HepG2 (cell line): Measurements from ENCODE around the gene TNFAIP2. TPM values are rescaled to one million over a fixed set of nuclear protein-coding genes. Genes with fewer than 3 reads are reported as not detected.

Experiments
- ATAC-seq: fragments of 200-7000 bp; cut with Tn5 transposase; 3 replicates; pipeline ENCODE4 v1.9.1; 2020; ENCODE audit warnings: mild to moderate bottlenecking, moderate library complexity
- BruUV-seq: library from RNA; stranded (reverse); fragments of 400-500 nt; replicated peaks from 2 replicates; lab custom pipeline; 2021; lab: Mats Ljungman, UMichigan
- CTCF ChIA-PET: fragments of 300-600 bp; formaldehyde crosslinking; extraction: SDS; loops from one replicate; lab custom pipeline; 2021; ENCODE audit warnings: low total read pairs, inconsistent platforms, low intra/inter-chr PET ratio; lab: Yijun Ruan, JAX
- POLR2A ChIA-PET: fragments of 350-600 bp; sonication (Branson Sonifier 250); formaldehyde crosslinking; loops from one replicate; lab custom pipeline; 2020; ENCODE audit warnings: antibody characterized with exemption, inconsistent platforms; lab: Yijun Ruan, JAX
- DNase-seq: peaks from one replicate; pipeline ENCODE4 v3.0.0-alpha.2; 2015; ENCODE audit warnings: low spot score
- FAIRE-seq: peaks from 3 replicates; lab custom pipeline; 2011; peaks lifted over from hg19 to GRCh38; lab: Jason Lieb, UNC
- H2AFZ ChIP-seq: one replicate; pipeline ENCODE4 v1.6.1; 2011; ENCODE audit warnings: low read length, inconsistent platforms
- H3K27ac ChIP-seq: fragments of 300-600 bp; 3 replicates; pipeline ENCODE4 v1.8.0; 2011; ENCODE audit warnings: mixed run types, mild to moderate bottlenecking, mixed read lengths, low read length, inconsistent platforms; ENCODE audit not compliant: insufficient read depth; ENCODE audit errors: extremely low read length
- H3K27me3 ChIP-seq, 2 experiments: fragments of 200-600 bp in 1 of 2; 2 replicates in 1 of 2; 3 replicates in 1 of 2; pipeline versions ENCODE4 v1.6.0 to v1.8.0; 2011; ENCODE audit warnings: low read length in 2 of 2, mild to moderate bottlenecking in 2 of 2, moderate library complexity in 2 of 2, inconsistent platforms in 1 of 2; ENCODE audit not compliant: insufficient read depth in 2 of 2, control insufficient read depth in 1 of 2
- H3K36me3 ChIP-seq, 2 experiments: fragments of 200-600 bp in 1 of 2; replicated peaks in 1 of 2; 2 replicates in 1 of 2; 3 replicates in 1 of 2; pipeline versions ENCODE4 v1.5.1 to v1.8.0; 2011; ENCODE audit warnings: low read length in 2 of 2, inconsistent platforms in 1 of 2; ENCODE audit not compliant: insufficient read depth in 2 of 2, control insufficient read depth in 1 of 2
- H3K4me1 ChIP-seq: 2 replicates; pipeline ENCODE4 v1.5.1; 2012; ENCODE audit warnings: low read length, inconsistent platforms; ENCODE audit not compliant: insufficient read depth
- H3K4me2 ChIP-seq: 2 replicates; pipeline ENCODE4 v1.6.0; 2011; ENCODE audit warnings: low read depth, low read length, inconsistent platforms
- H3K4me3 ChIP-seq, 3 experiments: fragments of 200-600 bp in 1 of 3; sonication (generic), shearing (Covaris generic) in 1 of 3; replicated peaks in 1 of 3; 2 replicates each; pipeline ENCODE4 v1.5.1; 2011 to 2016; ENCODE audit warnings: low read length in 3 of 3, inconsistent platforms in 2 of 3, low read depth in 2 of 3, mild to moderate bottlenecking in 2 of 3, control low read depth in 1 of 3, mixed read lengths in 1 of 3; ENCODE audit not compliant: insufficient read depth in 1 of 3
- H3K79me2 ChIP-seq: one replicate; pipeline ENCODE4 v1.6.1; 2011; ENCODE audit warnings: low read length, inconsistent platforms; ENCODE audit not compliant: insufficient read depth
- H3K9ac ChIP-seq: 2 replicates; pipeline ENCODE4 v1.6.0; 2011; ENCODE audit warnings: mild to moderate bottlenecking, low read depth, low read length, inconsistent platforms; ENCODE audit not compliant: insufficient read depth
- H3K9me3 ChIP-seq: 2 replicates; pipeline ENCODE4 v1.5.1; 2012; ENCODE audit warnings: mild to moderate bottlenecking, low read length
- H4K20me1 ChIP-seq: 2 replicates; pipeline ENCODE4 v1.6.0; 2011; ENCODE audit warnings: inconsistent platforms, mild to moderate bottlenecking, low read length, moderate library complexity; ENCODE audit not compliant: insufficient read depth
- ARNTL ChIP-seq: sonication (generic); formaldehyde crosslinking; IDR thresholded peaks from 2 replicates; pipeline ENCODE4 v1.4.0; 2020; ENCODE audit warnings: mild to moderate bottlenecking, missing genetic modification reagents
- FIP1L1 ChIP-seq: fragments of 200-400 bp; formaldehyde crosslinking; IDR thresholded peaks from 2 replicates; pipeline ENCODE4 v1.6.1; 2018; ENCODE audit warnings: low read depth, mild to moderate bottlenecking, low read length, moderate library complexity, borderline replicate concordance; ENCODE audit not compliant: insufficient read depth
- HMG20B ChIP-seq: conservative IDR thresholded peaks from 2 replicates; pipeline ENCODE4 v1.6.1; 2016; ENCODE audit warnings: missing genetic modification reagents, missing compliant biosample characterization
- IRX3 ChIP-seq: sonication (generic); formaldehyde crosslinking; IDR thresholded peaks from 2 replicates; pipeline ENCODE4 v1.8.1; 2023; ENCODE audit warnings: mild to moderate bottlenecking, low read depth, missing genetic modification reagents, borderline replicate concordance
- KLF13 ChIP-seq: sonication (generic); formaldehyde crosslinking; IDR thresholded peaks from 2 replicates; pipeline ENCODE4 v1.4.0; 2020; ENCODE audit warnings: mild to moderate bottlenecking, missing genetic modification reagents
- SCMH1 ChIP-seq: sonication (generic); formaldehyde crosslinking; IDR thresholded peaks from 2 replicates; pipeline ENCODE4 v1.9.0; 2021; ENCODE audit warnings: missing genetic modification reagents, mild to moderate bottlenecking, borderline replicate concordance
- SNRNP70 ChIP-seq: fragments of 200-400 bp; formaldehyde crosslinking; IDR thresholded peaks from 2 replicates; pipeline ENCODE4 v1.6.1; 2017; ENCODE audit warnings: mild to moderate bottlenecking, low read depth, low read length, moderate library complexity
- TSC22D2 ChIP-seq: sonication (generic); formaldehyde crosslinking; IDR thresholded peaks from 2 replicates; pipeline ENCODE4 v1.5.1; 2020; ENCODE audit warnings: missing genetic modification reagents, mild to moderate bottlenecking, borderline replicate concordance
- YEATS4 ChIP-seq: sonication (generic); formaldehyde crosslinking; IDR thresholded peaks from 2 replicates; pipeline ENCODE4 v1.4.0; 2020; ENCODE audit warnings: missing genetic modification reagents, borderline replicate concordance
- ZBTB40 ChIP-seq, 2 experiments: fragments of 450-650 bp in 1 of 2; sonication (generic) in 1 of 2; formaldehyde crosslinking in 1 of 2; IDR thresholded peaks; 2 replicates each; pipeline versions ENCODE4 v1.6.1 to v1.8.0; 2016 to 2022; ENCODE audit warnings: antibody characterized with exemption in 1 of 2, mild to moderate bottlenecking in 1 of 2, missing genetic modification reagents in 1 of 2
- ZNF207 ChIP-seq: fragments of 450-650 bp; IDR thresholded peaks from 2 replicates; pipeline ENCODE4 v1.6.1; 2016; ENCODE audit warnings: antibody characterized with exemption, borderline replicate concordance
- ZXDC ChIP-seq: sonication (generic); formaldehyde crosslinking; IDR thresholded peaks from 2 replicates; pipeline ENCODE4 v1.5.0; 2020; ENCODE audit warnings: mild to moderate bottlenecking, missing genetic modification reagents
- WGBS: methylation state at CpG from one replicate; pipeline ENCODE4 v1.1.6; 2017; ENCODE audit warnings: low lambda C conversion rate; 5-methylcytosine and 5-hydroxymethylcytosine counted together
- in situ Hi-C: cut with HindIII; loops from 2 replicates; pipeline ENCODE4 v1.10.0; 2017; ENCODE audit warnings: low pct_unique_long_range_greater_than_20kb; ENCODE audit not compliant: extremely low pct_ligation_motif_present
- intact Hi-C: fragments of 100-400 bp; cut with micrococcal nuclease; formaldehyde crosslinking; loops from one replicate; pipeline ENCODE4 v1.10.0; 2022; ENCODE audit not compliant: unreplicated experiment
- polyA plus RNA-seq, 8 experiments: library from polyadenylated mRNA; depleted of rRNA in 3 of 8; stranded (reverse) in 7 of 8; unstranded in 1 of 8; fragments of >200 nt; fragmentation: Illumina TruSeq in 4 of 8; extraction: Trizol in 4 of 8; gene quantifications; 2 replicates each; pipeline versions ENCODE4 v1.2.1 to v1.2.3, GENCODE V29; 2011 to 2016; ENCODE audit warnings: low read depth in 4 of 8, missing spikeins in 1 of 8, mixed read lengths in 1 of 8; ENCODE audit not compliant: insufficient read depth in 1 of 8
- total RNA-seq, 5 experiments: library from RNA; depleted of rRNA; stranded (reverse); fragments of >200 nt; fragmentation: Illumina TruSeq; extraction: Trizol; gene quantifications; 2 replicates each; pipeline ENCODE4 v1.2.3, GENCODE V29; 2016; ENCODE audit warnings: low read depth in 1 of 5

TNFAIP2 gene
- total and polyA plus RNA-seq, 2 of the 13 experiments (the other 11 are each of a cell fraction or from before 2014, with no cell fraction given): 0.46 to 1.5 TPM

DNA sequence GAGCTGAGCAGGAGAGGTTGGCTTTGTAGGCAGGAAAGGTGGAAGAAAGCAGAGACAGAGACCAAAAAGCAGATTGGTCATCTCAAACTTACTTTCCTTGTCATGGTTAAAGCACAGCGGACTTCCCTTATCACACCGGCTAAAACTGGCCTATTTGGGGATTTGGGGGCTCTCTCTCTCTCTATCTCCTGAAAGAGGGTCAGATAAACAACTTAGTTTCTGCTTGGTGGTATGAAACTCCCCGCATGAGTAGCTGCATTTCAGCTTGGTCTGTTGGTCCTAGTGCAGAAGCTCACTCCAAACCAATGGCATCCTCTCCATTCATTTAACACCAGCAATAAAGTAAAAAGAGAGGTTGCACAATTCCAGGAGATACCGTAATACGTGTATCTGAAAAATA, 57.1 kb downstream of the TNFAIP2 start (continued):
- no peak for TF ChIP-seq KLF13 (CRISPR knock-in tag)
- TF ChIP-seq YEATS4 (CRISPR knock-in tag): no peak
- no peak for TF ChIP-seq SCMH1 (CRISPR knock-in tag)
- no peak for TF ChIP-seq IRX3 (CRISPR knock-in tag)
- no peak for TF ChIP-seq SNRNP70
- TF ChIP-seq ARNTL (CRISPR knock-in tag): no peak

- H3K9me3 ChIP-seq: no peaks in the 10 kb centered on the region
- no peak overlapping the region for H2AFZ ChIP-seq
- CTCF ChIA-PET: no interaction called here
- in situ Hi-C loops: no loop called here
- no peak for FAIRE-seq
- no peaks in the 10 kb centered on the region for H3K27me3 ChIP-seq
- BruUV-seq: no TSS peak
- ATAC-seq: no peak
- no peaks in the 10 kb centered on the region for H4K20me1 ChIP-seq
- H3K4me1 ChIP-seq: peaks cover 40% of the 10 kb centered on the region
- intact Hi-C loops: no loop called here
- H3K4me2 ChIP-seq: no peak overlapping the region
- POLR2A ChIA-PET: no interaction called here
- no peak overlapping the region for H3K4me3 ChIP-seq
- DNase-seq: no peak
- 57% methylated on average over 12 of the region's 12 CpGs for WGBS
- no peaks in the 10 kb centered on the region for H3K79me2 ChIP-seq
- H3K27ac ChIP-seq: no peak overlapping the region
- no peak overlapping the region for H3K9ac ChIP-seq
- H3K36me3 ChIP-seq: no peaks in the 10 kb centered on the region
- TF ChIP-seq ZBTB40 (IDR thresholded peaks at IDR 0.05): no peak
- no peak for TF ChIP-seq ZBTB40 (CRISPR knock-in tag; IDR thresholded peaks at IDR 0.05)
- TF ChIP-seq FIP1L1: no peak
- TF ChIP-seq HMG20B (CRISPR knock-in tag): no peak
- no peak for TF ChIP-seq ZXDC
- TF ChIP-seq SNRNP70: no peak
- no peak for TF ChIP-seq ZNF207
- TF ChIP-seq TSC22D2 (CRISPR knock-in tag): no peak
Measured at GRCh38 chr14:103184046-103184445, 60.8 kb downstream of the TNFAIP2 start.
